GOT3 (cell line): ENCODE results near the gene TLE1.

ENCODE experiments used
- DNase-seq: peaks from one replicate; lab custom pipeline; 2025; ENCODE audit warnings: mixed read lengths; lab: John Stamatoyannopoulos, UW

Gene TLE1

DNA sequence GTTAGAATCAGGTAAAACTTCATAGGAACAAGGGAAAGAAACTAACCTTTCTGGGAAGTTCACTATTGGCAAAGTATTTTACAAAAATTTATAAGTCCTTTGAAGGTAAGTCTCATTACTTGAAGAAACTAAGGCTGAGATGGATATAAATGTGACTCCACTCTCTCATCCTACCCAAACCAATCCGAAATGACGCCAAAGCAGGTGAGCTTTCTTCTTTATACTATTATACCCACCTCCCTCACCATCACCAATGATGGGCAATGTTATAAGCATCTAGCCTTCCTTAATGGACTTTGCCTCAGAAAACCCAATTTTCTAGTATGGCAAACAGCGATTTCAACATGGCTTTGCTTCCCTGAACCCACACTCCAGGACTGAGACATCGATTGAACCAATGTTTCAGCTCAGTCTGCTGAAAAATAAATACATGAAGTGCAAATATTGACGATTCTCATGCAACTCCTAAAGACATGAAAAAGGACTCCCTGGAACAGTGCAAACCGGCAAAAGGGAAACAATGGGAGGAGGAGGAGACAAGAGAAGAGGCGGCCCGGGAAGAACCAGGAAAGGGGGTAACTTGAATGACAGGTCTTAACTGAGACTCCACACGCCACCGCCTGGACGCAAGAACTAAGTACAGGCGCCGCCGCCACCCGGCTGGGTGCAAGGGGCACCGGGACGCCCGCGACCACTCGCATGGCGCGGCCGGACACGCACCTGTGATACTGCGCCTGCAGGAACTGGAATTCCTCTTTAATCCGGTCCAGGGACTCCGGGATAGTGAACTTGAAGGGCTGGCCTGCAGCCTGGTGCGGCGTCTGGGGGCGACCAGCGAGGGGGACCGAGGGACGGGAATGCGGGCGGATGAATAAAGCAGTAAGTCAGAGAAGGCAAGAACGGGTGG lies 2.5 kb downstream of the TLE1 start:
- no peak for DNase-seq

DNA sequence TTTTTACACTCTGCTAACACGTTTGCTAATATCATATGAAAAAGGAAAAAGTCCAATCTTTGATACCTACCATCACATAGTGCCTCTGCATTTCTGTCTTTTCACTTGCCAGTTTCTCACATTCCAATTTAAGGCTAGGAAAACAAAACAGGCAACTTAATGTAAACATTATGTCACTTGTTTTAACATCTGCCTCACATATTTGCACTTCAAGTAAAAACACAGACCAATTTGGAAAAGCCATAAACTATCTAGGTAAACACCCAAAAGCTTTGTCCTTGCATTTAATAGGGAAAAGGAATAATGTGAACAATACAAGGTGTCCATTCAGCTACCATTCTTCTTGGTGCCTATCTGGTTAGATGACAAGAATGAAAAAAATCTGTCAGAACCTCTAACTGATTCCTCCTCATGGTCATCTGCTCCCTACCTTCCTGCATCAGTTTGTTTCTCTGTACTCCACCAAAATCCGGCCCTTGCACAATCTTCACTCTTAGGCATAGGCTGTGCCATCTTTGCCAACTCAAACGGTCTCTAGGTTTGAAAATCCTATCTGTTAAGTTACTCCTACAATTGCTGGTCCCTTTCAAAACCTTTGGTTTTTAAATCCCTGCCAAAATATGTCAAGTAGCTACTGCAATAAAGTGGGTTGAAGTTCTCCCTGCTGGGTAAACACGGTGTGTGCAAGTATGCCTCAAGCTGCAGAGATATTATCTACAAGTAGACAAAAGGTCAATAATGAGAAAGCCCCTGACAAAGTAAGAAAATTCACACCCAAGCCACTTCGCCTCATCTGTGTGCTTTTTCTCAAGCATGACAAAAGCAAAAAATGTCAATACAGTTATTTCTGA lies 3.4 kb downstream of the TLE1 start:
- DNase-seq = no peak

DNA sequence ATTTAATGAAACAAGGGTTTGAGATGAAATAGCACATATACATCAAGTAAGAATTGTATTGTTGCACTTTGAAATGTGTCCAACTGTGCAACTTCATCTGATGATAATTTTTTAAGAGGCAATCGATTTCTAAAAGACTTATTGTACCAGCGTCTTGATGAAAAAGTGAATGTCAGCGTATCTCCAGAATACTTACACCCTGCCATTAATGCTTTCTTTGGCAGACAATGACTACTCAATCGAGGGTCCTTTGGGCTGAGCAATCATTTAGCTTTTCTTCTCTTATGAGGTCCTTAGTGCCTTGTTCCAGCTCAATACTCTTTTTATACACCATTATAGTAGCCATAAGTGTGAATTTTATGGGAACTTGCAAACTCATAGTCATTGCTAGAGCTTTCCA lies 4.7 kb downstream of the TLE1 start:
- DNase-seq = no peak

DNA sequence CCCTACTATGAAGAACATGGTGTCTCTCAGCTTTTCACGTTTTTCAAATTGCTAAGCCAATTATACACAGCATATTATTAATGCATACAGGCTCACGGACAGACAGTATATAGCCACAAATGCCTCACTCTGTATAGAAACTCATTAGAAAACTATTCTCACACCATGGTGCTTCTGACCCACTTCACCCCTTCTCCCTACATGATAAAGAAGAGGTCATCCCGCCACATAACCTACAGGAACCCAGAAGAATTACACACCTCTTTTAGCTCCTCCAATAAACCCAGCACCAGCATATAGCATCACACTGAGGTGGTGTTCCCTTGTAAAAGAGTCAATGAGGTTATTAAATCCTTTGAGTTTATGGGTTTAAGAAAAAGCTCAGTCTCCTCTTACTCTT lies 5.6 kb downstream of the TLE1 start:
- no peak for DNase-seq

DNA sequence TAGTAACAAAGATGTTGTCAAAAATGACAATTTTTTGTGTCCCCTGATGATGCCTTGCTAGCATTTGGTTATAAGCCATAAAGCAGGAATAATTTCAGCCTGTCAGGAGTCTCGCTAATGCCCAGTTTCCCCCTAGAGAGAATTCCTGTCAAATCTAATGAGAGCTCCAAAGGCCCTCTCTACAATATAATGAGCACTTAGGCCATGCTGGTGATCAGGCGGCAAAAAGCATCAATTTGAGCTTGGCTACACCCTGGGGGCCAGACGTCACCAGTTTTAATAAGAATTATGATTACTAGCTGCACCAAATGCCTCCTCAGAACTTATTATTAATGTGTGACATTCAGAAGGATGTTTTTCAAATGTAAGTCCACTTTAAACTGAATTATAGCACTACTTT lies 6.1 kb downstream of the TLE1 start:
- no peak for DNase-seq

DNA sequence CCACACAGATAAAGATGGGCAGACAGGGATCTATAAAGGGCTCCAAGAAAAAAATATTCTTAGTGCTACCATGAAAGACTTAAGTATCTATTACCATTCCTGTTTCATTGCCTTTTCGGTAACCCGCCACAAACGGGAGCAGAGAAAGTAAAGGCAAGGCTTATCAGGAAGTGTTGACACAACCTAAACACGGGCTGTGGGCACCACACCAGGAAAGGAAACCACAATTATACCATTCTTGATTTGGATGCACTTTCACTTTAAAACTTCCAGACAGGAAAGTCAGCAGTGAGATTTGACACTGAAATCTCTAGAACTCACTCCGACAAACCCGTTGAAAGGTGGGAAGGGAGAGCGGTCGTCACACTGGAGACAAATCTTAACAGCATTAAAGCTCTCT lies 6.5 kb downstream of the TLE1 start:
- no peak for DNase-seq

DNA sequence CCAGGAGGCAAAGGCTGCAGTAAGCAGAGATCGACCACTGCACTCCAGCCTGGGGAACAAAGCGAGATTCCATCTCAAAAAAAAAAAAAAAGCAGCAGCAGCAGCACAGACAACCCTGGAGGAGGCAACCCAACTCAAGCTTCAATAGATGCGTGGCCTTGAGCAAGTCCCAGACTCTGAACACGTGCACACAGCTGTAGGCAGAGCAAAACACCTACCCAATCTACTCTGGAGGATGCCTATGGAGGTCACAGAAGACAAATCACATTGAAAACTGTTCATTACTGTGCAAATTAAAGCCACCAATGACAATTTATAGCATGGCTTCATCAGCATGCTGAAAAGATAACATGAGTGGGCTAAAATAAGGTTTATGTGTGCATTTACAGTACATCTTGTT lies 7.2 kb downstream of the TLE1 start:
- DNase-seq = no peak

DNA sequence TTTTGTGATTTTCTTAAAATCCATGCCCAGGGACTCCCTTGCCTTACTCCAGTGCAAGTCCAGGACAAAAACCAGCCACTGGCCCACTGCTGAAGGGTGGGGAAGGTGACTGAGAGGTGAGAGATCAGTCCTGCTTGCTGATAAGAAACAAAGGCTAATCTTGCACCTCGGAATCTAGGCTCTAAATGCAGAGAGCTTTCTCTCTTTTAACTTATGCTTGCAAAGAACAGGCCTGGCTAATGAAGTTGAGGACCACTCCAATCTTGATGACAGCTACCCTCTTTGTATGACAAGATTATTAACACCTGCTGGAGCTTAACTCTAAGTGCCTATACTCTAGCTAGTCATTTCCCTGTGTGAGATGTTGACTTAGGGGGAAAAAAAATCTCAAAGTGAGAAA lies 8.8 kb downstream of the TLE1 start:
- DNase-seq = no peak

DNA sequence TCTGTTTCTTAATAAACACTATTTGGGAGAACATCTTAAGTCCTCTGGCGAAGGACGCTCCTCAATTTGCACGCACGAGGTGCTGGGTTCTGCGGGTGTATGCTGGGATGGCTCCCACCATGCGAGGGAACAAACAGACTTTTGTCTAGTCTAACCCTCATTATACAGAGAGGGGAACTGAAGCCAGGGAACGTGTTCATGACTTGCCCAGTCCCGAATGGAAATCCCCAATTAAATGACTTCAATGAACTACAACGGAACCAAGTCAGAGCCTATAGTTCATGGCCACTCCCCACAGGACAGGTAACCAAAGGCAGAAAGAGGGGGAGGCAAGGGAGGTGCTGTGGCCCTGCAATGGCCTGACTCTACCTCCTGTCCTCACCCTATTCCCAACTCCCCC lies 9.3 kb downstream of the TLE1 start:
- no peak for DNase-seq

DNA sequence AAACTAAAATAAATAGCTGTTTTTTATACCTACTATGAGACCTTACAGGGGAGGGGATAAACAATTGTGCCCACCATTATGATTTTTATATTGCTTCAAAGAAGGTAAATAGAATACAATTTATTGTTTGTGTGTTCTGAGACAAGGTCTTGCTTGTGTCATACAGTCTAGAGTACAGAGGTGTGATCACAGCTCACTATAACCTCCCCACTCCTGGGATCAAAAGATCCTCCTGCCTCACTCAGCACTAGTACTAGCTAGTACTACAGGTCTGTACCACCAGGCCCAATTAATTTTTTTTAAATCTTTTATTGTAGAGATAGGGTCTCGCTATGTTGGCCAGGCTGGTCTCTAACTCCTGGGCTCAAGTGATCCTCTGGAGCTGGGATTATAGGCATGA lies 11.3 kb downstream of the TLE1 start:
- no peak for DNase-seq

DNA sequence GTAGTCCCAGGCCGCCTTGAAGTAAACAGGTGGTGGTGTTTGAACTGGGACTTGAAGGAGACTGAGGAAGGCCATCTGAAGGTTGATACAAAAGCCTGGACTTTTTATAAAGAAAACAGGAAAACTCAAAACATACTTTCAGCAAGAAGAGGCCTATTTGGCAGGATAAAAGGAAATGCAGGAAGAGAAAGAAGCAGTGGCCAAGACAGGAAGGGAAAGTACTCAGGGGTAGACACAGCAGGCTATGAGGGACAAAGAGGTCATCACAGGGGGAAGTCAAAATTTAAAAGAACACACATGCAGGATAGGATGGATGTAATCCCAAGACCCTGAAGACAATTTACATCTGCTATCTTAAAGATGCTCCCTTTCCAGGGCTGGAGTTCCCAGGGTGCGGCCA lies 13.0 kb downstream of the TLE1 start:
- DNase-seq = no peak

DNA sequence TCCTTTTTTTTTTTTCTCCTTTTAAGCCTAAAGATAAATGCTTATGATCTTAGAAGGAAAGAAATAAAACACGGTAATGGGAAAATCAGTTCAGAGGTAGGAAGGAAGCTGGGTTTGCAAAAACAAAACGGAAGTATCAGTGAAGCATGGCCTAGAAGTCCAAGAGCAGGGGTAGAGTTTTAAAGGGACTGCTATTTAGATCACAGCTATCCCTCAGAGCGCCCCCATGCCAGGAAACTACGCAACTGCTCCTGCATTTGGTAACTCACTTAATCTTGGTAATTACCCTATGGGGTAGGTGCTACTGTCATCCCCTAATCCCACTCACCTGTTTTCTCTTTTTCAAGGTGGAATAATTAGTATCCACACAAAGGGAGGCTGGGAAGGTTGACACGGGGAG lies 16.0 kb downstream of the TLE1 start:
- DNase-seq = no peak

DNA sequence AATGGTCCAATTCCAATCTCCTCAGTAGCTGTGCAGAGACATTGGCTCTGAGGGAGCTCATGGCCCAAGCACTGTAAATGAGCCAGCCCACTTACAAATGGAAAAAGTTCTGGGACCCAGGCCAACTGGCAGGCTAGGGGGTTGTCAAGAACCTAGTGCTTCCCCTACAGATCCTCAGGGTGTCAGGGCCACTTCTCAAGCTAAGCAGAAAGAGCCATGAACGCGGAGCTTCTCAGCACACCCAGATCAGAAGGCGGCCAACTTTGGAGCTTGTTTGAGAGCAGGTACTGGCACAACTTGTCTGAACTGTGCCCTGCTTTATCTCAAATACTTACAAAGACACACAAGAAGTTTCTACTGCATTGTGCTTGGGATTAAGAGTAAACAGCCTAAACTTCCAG lies 17.5 kb downstream of the TLE1 start:
- DNase-seq = no peak

DNA sequence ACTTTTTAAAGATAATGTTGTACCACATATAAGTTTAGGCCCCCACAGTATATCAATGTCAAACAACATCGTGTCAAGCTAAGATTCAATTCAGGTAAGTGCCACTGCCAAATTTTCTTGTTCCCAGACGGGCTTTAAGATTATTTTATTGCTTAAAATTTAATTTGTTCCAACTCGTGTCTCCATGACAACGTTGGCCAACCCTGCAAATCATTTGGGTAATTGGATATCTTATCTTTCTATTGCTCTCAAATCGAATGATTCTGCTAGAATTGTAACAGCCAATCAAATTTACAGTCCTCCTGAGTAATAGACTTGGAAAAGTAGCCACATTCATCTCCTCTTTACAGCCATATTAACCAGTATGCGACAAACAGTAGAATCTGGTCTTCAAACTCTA lies 19.5 kb downstream of the TLE1 start:
- no peak for DNase-seq

DNA sequence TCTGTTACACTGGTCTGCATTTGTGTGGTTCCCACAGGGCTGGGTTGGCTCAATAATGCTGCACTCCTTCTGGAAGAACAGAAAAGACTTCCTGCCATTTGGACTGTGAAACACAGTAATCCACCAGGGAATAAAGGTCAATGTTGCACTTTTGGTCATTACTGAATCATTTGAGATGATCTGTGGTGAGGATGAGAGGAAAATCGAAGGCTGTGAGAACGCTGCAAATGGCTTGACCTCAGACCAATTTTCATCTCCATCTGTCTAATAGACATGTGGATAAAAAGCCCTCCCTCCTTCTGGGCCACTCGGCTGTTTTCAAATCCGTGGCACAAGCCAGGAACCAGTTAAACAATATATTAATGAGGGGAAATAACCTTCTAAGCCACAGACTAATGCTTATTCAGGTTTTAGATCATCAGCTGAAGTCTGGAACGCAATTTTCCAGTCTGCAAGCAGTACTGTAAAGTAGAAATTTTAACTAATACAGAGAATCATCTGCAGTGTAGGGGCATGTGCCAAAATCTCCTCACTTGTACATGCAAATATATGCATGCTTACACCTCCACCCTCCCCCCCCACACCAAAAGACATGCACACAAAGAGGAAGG lies 20.2 kb downstream of the TLE1 start:
- no peak for DNase-seq

DNA sequence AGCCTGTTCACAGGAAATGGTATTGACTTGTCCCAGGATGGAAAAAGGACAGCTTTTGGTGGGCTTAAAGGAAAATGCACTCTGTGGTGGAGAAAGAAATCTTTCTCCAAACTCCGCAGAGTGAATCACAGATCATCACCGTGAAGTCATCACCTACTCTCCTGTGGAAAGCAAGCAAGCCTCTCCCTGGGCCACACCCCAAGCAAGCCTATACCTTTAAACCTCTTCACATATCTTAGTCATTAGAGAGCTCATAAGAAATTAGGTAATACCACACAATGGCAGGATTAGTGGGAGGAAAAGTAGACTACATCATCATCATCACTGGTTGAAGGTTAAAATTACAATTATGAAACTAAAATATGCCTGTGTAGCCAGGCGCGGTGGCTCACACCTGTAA lies 23.2 kb downstream of the TLE1 start:
- DNase-seq = no peak

DNA sequence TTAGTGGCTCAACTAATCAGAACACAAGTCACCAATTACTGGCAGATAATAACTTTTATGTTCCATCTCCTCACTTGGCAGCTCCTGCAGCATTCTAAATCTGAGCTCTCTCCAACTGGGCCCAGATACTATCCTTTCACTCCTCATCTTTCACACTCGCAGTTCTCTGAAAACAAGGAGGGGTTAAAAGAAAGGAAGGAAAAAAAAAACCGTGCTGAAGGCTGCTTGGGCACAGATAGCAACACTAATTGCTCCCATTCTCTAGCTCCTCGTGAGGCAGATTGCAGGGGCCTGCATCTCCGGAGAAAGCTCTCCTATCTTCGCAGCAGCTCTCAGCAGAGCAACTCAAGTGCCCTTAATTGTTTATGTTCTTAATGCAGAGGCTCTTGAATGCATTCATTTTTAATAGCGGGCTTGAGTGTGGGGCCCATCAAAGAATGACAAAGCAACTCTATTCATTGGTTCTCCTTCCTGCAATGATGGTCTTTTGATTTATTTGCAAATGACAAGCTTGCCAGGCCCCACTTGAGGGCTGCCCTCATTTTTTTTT lies 23.9 kb downstream of the TLE1 start:
- DNase-seq = no peak

DNA sequence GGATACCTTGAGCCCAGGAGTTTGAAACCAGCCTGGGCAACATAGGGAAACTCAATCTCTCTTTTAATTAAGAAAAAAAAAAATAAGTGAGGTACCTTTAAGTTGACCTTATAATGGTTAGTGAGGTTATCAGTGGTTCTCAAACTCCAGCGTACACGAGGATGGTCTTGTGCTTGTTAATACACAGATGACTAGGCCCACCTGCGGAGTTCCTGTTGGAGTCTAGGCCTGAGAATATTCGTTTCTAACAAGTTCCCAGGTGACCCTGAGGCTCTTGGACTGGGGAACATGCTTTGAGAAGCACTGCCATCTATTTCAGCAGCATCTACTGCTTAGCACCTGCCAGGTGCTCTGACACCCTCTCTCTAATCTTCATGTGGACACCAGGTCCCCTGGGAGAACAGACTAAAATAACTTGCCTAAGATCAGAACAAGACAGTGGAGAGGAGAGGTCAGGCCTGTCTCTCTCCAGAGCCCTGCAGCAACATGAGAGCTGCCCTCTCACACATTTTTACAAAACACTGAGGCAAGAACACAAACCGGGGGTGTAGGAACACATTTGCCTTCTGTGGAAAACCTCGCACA lies 24.6 kb downstream of the TLE1 start:
- no peak for DNase-seq

DNA sequence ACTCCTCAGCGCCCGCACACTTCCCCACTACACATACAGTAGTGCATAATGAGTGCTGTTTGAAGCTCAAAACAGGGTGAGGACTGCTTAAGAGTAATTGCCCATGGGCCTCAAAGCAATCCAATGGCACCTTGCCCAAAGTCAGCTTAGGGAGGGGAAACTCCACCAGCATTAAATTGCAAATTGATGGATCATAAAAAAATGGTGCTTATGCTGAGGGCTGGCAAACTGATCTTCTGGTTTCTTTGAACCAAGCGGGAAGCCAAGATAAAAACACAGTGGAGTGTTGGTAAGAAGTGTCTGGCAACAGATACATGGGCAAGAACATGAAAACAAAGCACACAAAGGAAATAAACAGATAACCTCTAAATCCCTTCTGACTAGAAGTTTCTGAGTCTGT lies 28.0 kb downstream of the TLE1 start:
- no peak for DNase-seq

DNA sequence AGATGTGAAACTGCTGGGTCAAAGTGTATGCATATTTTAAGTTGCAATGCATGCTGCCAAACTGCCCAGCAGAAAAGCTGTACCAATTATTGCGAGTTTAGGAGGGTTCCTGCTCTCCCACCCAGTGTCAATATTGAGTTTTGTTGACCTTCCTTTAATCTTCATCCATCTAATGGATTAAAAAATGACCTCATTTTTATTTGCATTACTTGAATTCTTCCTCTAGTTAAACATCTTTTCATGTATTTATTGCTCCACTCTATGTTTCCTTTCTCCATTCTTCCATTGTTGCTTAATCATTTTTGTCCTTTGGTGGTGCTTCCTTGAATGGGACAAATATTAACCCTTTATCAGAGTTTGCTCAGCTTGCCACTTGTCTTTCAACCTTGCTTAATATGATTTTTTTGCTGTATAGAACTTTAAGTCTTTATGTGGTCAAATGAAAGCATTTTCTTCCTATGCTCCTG lies 32.4 kb downstream of the TLE1 start:
- no peak for DNase-seq

DNA sequence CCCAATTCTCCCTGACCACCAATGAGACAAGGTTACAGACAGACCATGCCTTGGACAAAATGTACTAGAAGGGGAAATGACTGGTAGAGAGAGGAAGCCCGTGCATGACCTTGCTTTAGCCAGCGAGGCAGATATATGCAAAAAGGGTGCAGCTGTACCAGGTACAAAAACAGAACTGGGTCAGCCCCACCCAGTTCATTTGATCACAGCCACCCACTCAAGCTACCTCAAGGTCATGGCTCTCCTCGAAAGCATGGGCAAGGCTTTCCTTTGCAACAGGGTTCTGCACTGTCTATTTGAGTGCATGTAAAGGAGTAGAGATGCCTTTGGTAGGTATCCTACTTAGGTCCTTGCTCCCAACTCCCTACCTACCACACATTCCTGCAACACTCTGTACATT lies 33.3 kb downstream of the TLE1 start:
- DNase-seq = no peak

DNA sequence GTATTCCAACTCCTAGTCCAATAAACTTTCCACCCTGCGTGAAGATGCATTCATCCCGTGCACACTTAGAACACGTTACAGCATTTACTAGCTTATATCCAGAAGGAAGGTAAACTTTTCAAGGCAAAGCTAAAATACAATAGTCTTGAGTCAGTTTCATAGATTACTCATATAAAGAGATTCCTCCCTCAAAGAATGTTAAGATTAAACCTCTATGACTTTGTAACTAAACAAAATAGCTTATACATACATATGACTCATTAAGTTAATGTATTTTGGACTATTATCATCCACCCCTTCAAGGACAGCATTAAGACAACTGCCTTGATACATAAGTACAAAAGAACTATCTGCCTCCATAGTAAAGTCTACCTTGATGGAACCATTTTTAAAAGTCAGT lies 36.1 kb downstream of the TLE1 start:
- no peak for DNase-seq
